CD4-positive, alpha-beta T cell (primary cell): ENCODE data around the gene ZNF778. TPM values are rescaled to one million over a fixed set of nuclear protein-coding genes. Genes with fewer than 3 reads are reported as not detected.

Experiments
- ATAC-seq: fragments of 200-7000 bp; cut with Tn5 transposase; one replicate; pipeline ENCODE4 v1.10.0; 2022; ENCODE audit warnings: mild to moderate bottlenecking; ENCODE audit not compliant: poor library complexity
- CTCF ChIA-PET: fragments of 350-600 bp; sonication (Branson Sonifier 250); formaldehyde crosslinking; loops from one replicate; lab custom pipeline; 2021; ENCODE audit warnings: antibody characterized with exemption, inconsistent platforms; lab: Charles Lee
- POLR2A ChIA-PET: fragments of 350-600 bp; sonication (Branson Sonifier 250); formaldehyde crosslinking; loops from one replicate; lab custom pipeline; 2021; ENCODE audit warnings: antibody characterized with exemption, inconsistent platforms; lab: Charles Lee
- DNase-seq, 14 experiments: peaks; one replicate each; pipeline ENCODE4 v3.0.0-alpha.2; 2013 to 2020; ENCODE audit warnings: mixed read lengths in 2 of 14
- H3K27ac ChIP-seq, 2 donors: one replicate each; pipeline versions ENCODE4 v1.5.1 to v1.7.0; 2013; ENCODE audit warnings: low read length in 2 of 2, low read depth in 1 of 2, mild to moderate bottlenecking in 1 of 2
- H3K27me3 ChIP-seq, 2 experiments: 1 replicate in 1 of 2; 2 replicates in 1 of 2; pipeline versions ENCODE4 v1.6.1 to v1.7.0; 2013; ENCODE audit warnings: low read length in 2 of 2, control low read depth in 1 of 2, mild to moderate bottlenecking in 1 of 2, moderate library complexity in 1 of 2; ENCODE audit not compliant: insufficient read depth in 2 of 2, control insufficient read depth in 1 of 2
- H3K36me3 ChIP-seq: one replicate; pipeline ENCODE4 v1.6.1; 2013; ENCODE audit warnings: low read length, control low read depth; ENCODE audit not compliant: insufficient read depth
- H3K4me1 ChIP-seq: one replicate; pipeline ENCODE4 v1.6.1; 2013; ENCODE audit warnings: low read length, control low read depth; ENCODE audit not compliant: insufficient read depth
- H3K4me3 ChIP-seq: one replicate; pipeline ENCODE4 v1.5.1; 2013; ENCODE audit warnings: mild to moderate bottlenecking, low read length, moderate library complexity
- H3K9me3 ChIP-seq, 2 experiments: 1 replicate in 1 of 2; 2 replicates in 1 of 2; pipeline versions ENCODE4 v1.6.1 to v1.7.0; 2013; ENCODE audit warnings: low read length in 2 of 2, mild to moderate bottlenecking in 2 of 2, control low read depth in 1 of 2, moderate library complexity in 1 of 2; ENCODE audit not compliant: control insufficient read depth in 1 of 2, insufficient read depth in 1 of 2
- H3K27ac Mint-ChIP-seq: one replicate; pipeline ENCODE4 v1.8.0; 2020; ENCODE audit warnings: mixed read lengths
- H3K27me3 Mint-ChIP-seq: one replicate; pipeline ENCODE4 v1.8.0; 2021; ENCODE audit warnings: mixed read lengths
- H3K36me3 Mint-ChIP-seq: one replicate; pipeline ENCODE4 v1.8.0; 2021; ENCODE audit warnings: low read depth, mixed read lengths
- H3K4me1 Mint-ChIP-seq: one replicate; pipeline ENCODE4 v1.8.0; 2021; ENCODE audit warnings: low read depth, mixed read lengths
- H3K4me3 Mint-ChIP-seq: one replicate; pipeline ENCODE4 v1.8.0; 2020; ENCODE audit warnings: mild to moderate bottlenecking, mixed read lengths
- H3K9me3 Mint-ChIP-seq: one replicate; pipeline ENCODE4 v1.8.0; 2020; ENCODE audit warnings: mixed read lengths
- intact Hi-C, 2 experiments: fragments of 100-400 bp; cut with DNase I in 1 of 2; cut with micrococcal nuclease in 1 of 2; formaldehyde crosslinking; loops; one replicate each; pipeline versions ENCODE4 v1.15.1 to v1.9.0; 2023 to 2025; cut with DNase I, micrococcal nuclease
- total RNA-seq, 174 experiments: library from RNA in 2 of 174; stranded (reverse) in 2 of 174; gene quantifications; one replicate each; pipeline ENCODE4 v1.2.3 and lab custom pipeline; 2021 to 2026
- TF ChIP-seq, protein P1 (sequence below): fragments of 200-600 bp; IDR thresholded peaks from one replicate; pipeline ENCODE4 v1.8.0; 2022; ENCODE audit warnings: antibody characterized with exemption, mild to moderate bottlenecking

The ZNF778 gene
- total RNA-seq, 2 experiments from 2014 or later: 4.0 to 6.7 TPM

DNA sequence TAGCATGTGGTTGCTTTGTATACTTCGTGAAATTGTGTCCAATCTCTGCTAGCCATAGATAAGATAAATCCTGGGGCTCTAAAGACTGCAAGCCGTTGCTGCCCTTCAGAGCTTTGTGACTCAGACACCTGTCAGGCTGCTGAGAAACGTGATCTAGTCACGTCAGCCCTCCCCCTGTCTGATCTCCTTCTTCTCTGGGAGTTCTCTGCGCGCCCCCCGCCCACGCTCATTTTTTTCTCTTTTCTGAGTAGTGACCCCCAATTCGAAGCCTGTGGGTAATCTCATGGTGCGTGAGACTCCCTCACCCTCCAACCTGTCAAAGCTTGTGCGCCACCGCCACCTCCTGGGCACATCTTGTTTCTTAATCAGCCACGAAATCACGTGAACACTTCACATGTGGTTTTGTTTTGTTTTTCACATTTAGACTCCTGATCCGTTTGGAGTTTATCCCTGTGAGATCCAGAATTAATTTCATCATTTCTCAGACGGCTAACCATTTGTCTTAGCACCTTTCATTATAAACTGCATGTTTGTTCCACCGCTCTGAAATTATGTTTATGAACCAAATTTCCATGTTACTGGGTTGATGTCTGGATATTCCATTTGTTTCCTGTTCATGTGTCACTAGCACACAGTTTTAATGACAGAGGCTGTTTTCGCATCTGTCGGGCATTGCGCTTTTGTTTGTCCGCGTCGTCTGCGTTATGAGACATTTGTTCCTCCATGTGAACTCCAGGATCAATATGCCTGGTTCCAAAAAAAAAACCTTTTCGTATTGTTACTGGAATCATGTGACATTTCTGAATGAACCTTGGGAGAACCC is 977 bp upstream of the ZNF778 start:
- peak overlapping the region; percentile 80 for H3K27ac Mint-ChIP-seq
- ChIA-PET POLR2A (interaction anchor here (0.6 to 2.5 kb wide), 8 partner anchors 24 to 405 kb away, joined by 3 to 20 read pairs (median 10); partner anchors contain the start of genes ACSF3, APRT, CDH15 and GALNS), CTCF (interaction anchor here (0.9 to 1.6 kb wide), 8 partner anchors 24 to 479 kb away, joined by 3 to 7 read pairs (median 3); partner anchors contain the start of gene SPG7)
- peaks cover 31% of the 10 kb centered on the region for H3K4me1 Mint-ChIP-seq
- peaks cover 10% of the 10 kb centered on the region for H3K36me3 ChIP-seq
- peaks cover 23% of the 10 kb centered on the region for H3K36me3 Mint-ChIP-seq
- H3K9me3 Mint-ChIP-seq: no peaks in the 10 kb centered on the region
- H3K4me1 ChIP-seq: peaks cover 30% of the 10 kb centered on the region
- peak overlapping the region; percentile 82 for H3K4me3 Mint-ChIP-seq
- intact Hi-C loops: loop anchor here (1.0 to 5.0 kb wide), 11 partner anchors 24 to 646 kb away; partner anchors contain the start of genes GALNS (in 2 of the 2), TRAPPC2L (in 2 of the 2), CDH15 (in 1 of the 2) and ZC3H18 (in 1 of the 2)
- TF ChIP-seq, protein P1, sequence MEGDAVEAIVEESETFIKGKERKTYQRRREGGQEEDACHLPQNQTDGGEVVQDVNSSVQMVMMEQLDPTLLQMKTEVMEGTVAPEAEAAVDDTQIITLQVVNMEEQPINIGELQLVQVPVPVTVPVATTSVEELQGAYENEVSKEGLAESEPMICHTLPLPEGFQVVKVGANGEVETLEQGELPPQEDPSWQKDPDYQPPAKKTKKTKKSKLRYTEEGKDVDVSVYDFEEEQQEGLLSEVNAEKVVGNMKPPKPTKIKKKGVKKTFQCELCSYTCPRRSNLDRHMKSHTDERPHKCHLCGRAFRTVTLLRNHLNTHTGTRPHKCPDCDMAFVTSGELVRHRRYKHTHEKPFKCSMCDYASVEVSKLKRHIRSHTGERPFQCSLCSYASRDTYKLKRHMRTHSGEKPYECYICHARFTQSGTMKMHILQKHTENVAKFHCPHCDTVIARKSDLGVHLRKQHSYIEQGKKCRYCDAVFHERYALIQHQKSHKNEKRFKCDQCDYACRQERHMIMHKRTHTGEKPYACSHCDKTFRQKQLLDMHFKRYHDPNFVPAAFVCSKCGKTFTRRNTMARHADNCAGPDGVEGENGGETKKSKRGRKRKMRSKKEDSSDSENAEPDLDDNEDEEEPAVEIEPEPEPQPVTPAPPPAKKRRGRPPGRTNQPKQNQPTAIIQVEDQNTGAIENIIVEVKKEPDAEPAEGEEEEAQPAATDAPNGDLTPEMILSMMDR: peak; percentile 85
- peak overlapping the region; percentile 94 for H3K4me3 ChIP-seq
- peak overlapping the region; percentile 96 to 98 for H3K27ac ChIP-seq
- H3K27me3 ChIP-seq: no peaks in the 10 kb centered on the region
- ATAC-seq (peak; percentile 74), DNase-seq (peak; percentile 71 to 90 (median 80))
- H3K9me3 ChIP-seq: no peaks in the 10 kb centered on the region
- no peaks in the 10 kb centered on the region for H3K27me3 Mint-ChIP-seq

DNA sequence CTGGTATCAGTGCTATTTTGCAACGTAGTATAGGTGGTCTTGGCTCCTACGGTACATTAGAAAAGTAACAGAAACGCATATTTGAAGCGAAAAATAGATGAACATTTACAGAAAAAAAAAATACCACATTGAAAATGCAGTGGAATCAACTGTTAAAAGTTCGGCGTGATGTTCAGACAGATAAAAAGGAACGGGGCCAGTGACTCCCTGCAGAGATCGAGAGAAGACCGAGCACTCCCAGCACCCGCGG is 440 bp upstream of the ZNF778 start:
- Mint-ChIP-seq H3K27ac (peak overlapping the region; percentile 80), H3K27me3 (no peaks in the 10 kb centered on the region), H3K4me3 (peak overlapping the region; percentile 82), H3K4me1 (peaks cover 33% of the 10 kb centered on the region), H3K36me3 (peaks cover 28% of the 10 kb centered on the region), H3K9me3 (no peaks in the 10 kb centered on the region)
- Histone ChIP-seq H3K36me3 (peaks cover 14% of the 10 kb centered on the region), H3K27ac (peak overlapping the region; percentile 96 to 98), H3K4me1 (peaks cover 30% of the 10 kb centered on the region), H3K27me3 (no peaks in the 10 kb centered on the region), H3K9me3 (no peaks in the 10 kb centered on the region), H3K4me3 (peak overlapping the region; percentile 94)
- POLR2A ChIA-PET: interaction anchor here (0.9 to 2.5 kb wide), 13 partner anchors 9 to 656 kb away, joined by 3 to 20 read pairs (median 6); partner anchors contain the start of genes APRT, CDH15, GALNS and TCF25
- intact Hi-C loops: loop anchor here (2.0 to 5.0 kb wide), 8 partner anchors 24 to 646 kb away; partner anchors contain the start of genes GALNS (in 2 of the 2), TRAPPC2L (in 2 of the 2), CDH15 (in 1 of the 2) and ZC3H18 (in 1 of the 2)
- CTCF ChIA-PET: interaction anchor here (0.9 to 1.3 kb wide), 4 partner anchors 23 to 480 kb away, joined by 3 to 5 read pairs (median 5); no protein-coding TSS in a partner anchor
- DNase-seq (no peak), ATAC-seq (no peak)
- TF ChIP-seq, protein P1: no peak

DNA sequence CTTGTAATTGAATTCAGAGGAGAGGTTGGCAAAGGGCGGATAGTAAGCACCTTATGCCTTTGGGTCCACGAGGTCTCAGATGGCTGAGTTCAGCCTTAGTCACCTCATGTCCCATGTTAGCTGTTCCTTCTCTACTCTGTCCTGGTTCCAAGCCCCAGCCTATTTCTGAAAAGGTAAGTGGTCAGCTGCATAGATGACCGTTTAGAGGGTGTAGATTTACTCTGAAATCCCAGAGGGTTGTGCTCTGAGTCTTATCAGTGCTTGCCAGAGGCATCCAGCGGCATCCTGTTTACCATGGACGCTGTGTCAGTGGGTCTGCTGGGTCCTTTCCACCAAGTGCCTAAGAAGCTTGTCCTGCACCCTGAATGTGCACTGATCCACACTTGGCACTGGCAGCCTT is 1.9 kb downstream of the ZNF778 start:
- Histone ChIP-seq H3K27me3 (no peaks in the 10 kb centered on the region), H3K9me3 (no peaks in the 10 kb centered on the region), H3K4me1 (peaks cover 30% of the 10 kb centered on the region), H3K36me3 (peaks cover 30% of the 10 kb centered on the region), H3K4me3 (no peak overlapping the region), H3K27ac (no peak overlapping the region)
- intact Hi-C loops: loop anchor here in 1 of 2 experiments (5.0 kb wide), 2 partner anchors 122 to 362 kb away; partner anchors contain the start of genes GALNS and TRAPPC2L
- POLR2A ChIA-PET: no interaction called here
- TF ChIP-seq, protein P1: no peak
- ATAC-seq (no peak), DNase-seq (no peak)
- Mint-ChIP-seq H3K27me3 (no peaks in the 10 kb centered on the region), H3K36me3 (peaks cover 51% of the 10 kb centered on the region), H3K4me1 (peaks cover 33% of the 10 kb centered on the region), H3K27ac (no peak overlapping the region), H3K4me3 (peak overlapping the region; percentile 81), H3K9me3 (no peaks in the 10 kb centered on the region)
- CTCF ChIA-PET: interaction anchor here (0.8 kb wide), 1 partner anchor 21 kb away, joined by 3 read pairs; no protein-coding TSS in a partner anchor
